ENCODE measurements around the gene CYBRD1.
"Not testable (repeated sequence)": the region's sequence is repeated elsewhere in the genome, so short reads cannot be mapped to it uniquely, and the experiment has no call there.

Gene CYBRD1

GRCh38 chr2:171521361-171522051 lies 768 bp upstream of the CYBRD1 start:
- peak overlapping the region; percentile 72 for H3K9ac ChIP-seq (ENCODE audit: low read length)
- peaks cover 9% of the 10 kb centered on the region for H3K27me3 ChIP-seq (ENCODE audit: control insufficient read depth, insufficient read depth, low read length)
- peaks cover 23% of the 10 kb centered on the region for H3K4me1 ChIP-seq (ENCODE audit: control insufficient read depth, insufficient read depth, low read length)
- no peaks in the 10 kb centered on the region for H3K36me3 ChIP-seq (ENCODE audit: control insufficient read depth, insufficient read depth, low read length)
- no peak overlapping the region for H3K4me3 ChIP-seq (ENCODE audit: low read length)
- no peaks in the 10 kb centered on the region for H3K9me3 ChIP-seq (ENCODE audit: control insufficient read depth, low read length)

GRCh38 chr2:171522788-171523087 lies 464 bp downstream of the CYBRD1 start:
- H3K27me3 ChIP-seq (ENCODE audit: control insufficient read depth, insufficient read depth, low read length), result peaks cover 9% of the 10 kb centered on the region
- no peaks in the 10 kb centered on the region for H3K9me3 ChIP-seq (ENCODE audit: control insufficient read depth, low read length)
- peak overlapping the region; percentile 72 for H3K9ac ChIP-seq (ENCODE audit: low read length)

GRCh38 chr2:171523088-171524017 lies 1.1 kb downstream of the CYBRD1 start:
- Histone ChIP-seq H3K36me3 (ENCODE audit: control insufficient read depth, insufficient read depth, low read length) (no peaks in the 10 kb centered on the region), H3K4me1 (ENCODE audit: control insufficient read depth, insufficient read depth, low read length) (peaks cover 23% of the 10 kb centered on the region), H3K9me3 (ENCODE audit: control insufficient read depth, low read length) (no peaks in the 10 kb centered on the region), H3K4me3 (ENCODE audit: low read length) (peak overlapping the region; percentile 66), H3K9ac (ENCODE audit: low read length) (peak overlapping the region; percentile 54), H3K27me3 (ENCODE audit: control insufficient read depth, insufficient read depth, low read length) (peaks cover 9% of the 10 kb centered on the region)

More at GRCh38 chr2:171522788-171523087, 464 bp downstream of the CYBRD1 start:
- Histone ChIP-seq H3K4me1 (ENCODE audit: control insufficient read depth, insufficient read depth, low read length) (peaks cover 23% of the 10 kb centered on the region), H3K4me3 (ENCODE audit: low read length) (peak overlapping the region; percentile 66), H3K36me3 (ENCODE audit: control insufficient read depth, insufficient read depth, low read length) (no peaks in the 10 kb centered on the region)

GRCh38 chr2:171524018-171524401 lies 1.7 kb downstream of the CYBRD1 start:
- peaks cover 23% of the 10 kb centered on the region for H3K4me1 ChIP-seq (ENCODE audit: control insufficient read depth, insufficient read depth, low read length)
- H3K27me3 ChIP-seq (ENCODE audit: control insufficient read depth, insufficient read depth, low read length), result peaks cover 9% of the 10 kb centered on the region
- no peak overlapping the region for H3K4me3 ChIP-seq (ENCODE audit: low read length)
- no peaks in the 10 kb centered on the region for H3K36me3 ChIP-seq (ENCODE audit: control insufficient read depth, insufficient read depth, low read length)
- H3K9me3 ChIP-seq (ENCODE audit: control insufficient read depth, low read length), result no peaks in the 10 kb centered on the region
- peak overlapping the region; percentile 54 for H3K9ac ChIP-seq (ENCODE audit: low read length)

- no peaks in the 10 kb centered on the region for H3K27me3 ChIP-seq (ENCODE audit: control insufficient read depth, insufficient read depth, low read length)
- H3K9ac ChIP-seq (ENCODE audit: low read length), result no peak overlapping the region
- no peaks in the 10 kb centered on the region for H3K36me3 ChIP-seq (ENCODE audit: control insufficient read depth, insufficient read depth, low read length)
- no peak overlapping the region for H3K4me3 ChIP-seq (ENCODE audit: low read length)
- H3K9me3 ChIP-seq (ENCODE audit: control insufficient read depth, low read length), result no peaks in the 10 kb centered on the region
- H3K4me1 ChIP-seq (ENCODE audit: control insufficient read depth, insufficient read depth, low read length), result no peaks in the 10 kb centered on the region
These were observed 7.6 kb downstream of the CYBRD1 start for GRCh38 chr2:171529914-171530313.

- H3K9me3 ChIP-seq (ENCODE audit: control insufficient read depth, low read length), result no peaks in the 10 kb centered on the region
- H3K4me1 ChIP-seq (ENCODE audit: control insufficient read depth, insufficient read depth, low read length), result no peaks in the 10 kb centered on the region
- H3K27me3 ChIP-seq (ENCODE audit: control insufficient read depth, insufficient read depth, low read length), result no peaks in the 10 kb centered on the region
- H3K36me3 ChIP-seq (ENCODE audit: control insufficient read depth, insufficient read depth, low read length), result no peaks in the 10 kb centered on the region
- H3K4me3 ChIP-seq (ENCODE audit: low read length), result no peak overlapping the region
- H3K9ac ChIP-seq (ENCODE audit: low read length), result no peak overlapping the region
These were observed 8.1 kb downstream of the CYBRD1 start for GRCh38 chr2:171530378-171530777.

- not testable (repeated sequence) for H3K4me3 ChIP-seq (ENCODE audit: low read length); H3K9me3 ChIP-seq (ENCODE audit: control insufficient read depth, low read length); H3K9ac ChIP-seq (ENCODE audit: low read length); H3K36me3 ChIP-seq (ENCODE audit: control insufficient read depth, insufficient read depth, low read length); H3K4me1 ChIP-seq (ENCODE audit: control insufficient read depth, insufficient read depth, low read length); H3K27me3 ChIP-seq (ENCODE audit: control insufficient read depth, insufficient read depth, low read length)
These were observed 8.6 kb downstream of the CYBRD1 start for GRCh38 chr2:171530859-171531258.

GRCh38 chr2:171531291-171531690 lies 9.0 kb downstream of the CYBRD1 start:
- no peaks in the 10 kb centered on the region for H3K36me3 ChIP-seq (ENCODE audit: control insufficient read depth, insufficient read depth, low read length)
- H3K4me3 ChIP-seq (ENCODE audit: low read length), result no peak overlapping the region
- H3K9me3 ChIP-seq (ENCODE audit: control insufficient read depth, low read length), result no peaks in the 10 kb centered on the region
- no peaks in the 10 kb centered on the region for H3K27me3 ChIP-seq (ENCODE audit: control insufficient read depth, insufficient read depth, low read length)
- no peak overlapping the region for H3K9ac ChIP-seq (ENCODE audit: low read length)
- H3K4me1 ChIP-seq (ENCODE audit: control insufficient read depth, insufficient read depth, low read length), result no peaks in the 10 kb centered on the region

GRCh38 chr2:171531836-171532450 lies 9.7 kb downstream of the CYBRD1 start:
- Histone ChIP-seq H3K27me3 (ENCODE audit: control insufficient read depth, insufficient read depth, low read length) (no peaks in the 10 kb centered on the region), H3K9ac (ENCODE audit: low read length) (no peak overlapping the region), H3K4me1 (ENCODE audit: control insufficient read depth, insufficient read depth, low read length) (no peaks in the 10 kb centered on the region), H3K36me3 (ENCODE audit: control insufficient read depth, insufficient read depth, low read length) (no peaks in the 10 kb centered on the region), H3K9me3 (ENCODE audit: control insufficient read depth, low read length) (no peaks in the 10 kb centered on the region), H3K4me3 (ENCODE audit: low read length) (no peak overlapping the region)

GRCh38 chr2:171533331-171533730 lies 11.1 kb downstream of the CYBRD1 start:
- H3K9me3 ChIP-seq (ENCODE audit: control insufficient read depth, low read length), result no peaks in the 10 kb centered on the region

GRCh38 chr2:171535528-171535927 lies 13.3 kb downstream of the CYBRD1 start:
- H3K4me1 ChIP-seq (ENCODE audit: control insufficient read depth, insufficient read depth, low read length); H3K9me3 ChIP-seq (ENCODE audit: control insufficient read depth, low read length); H3K27me3 ChIP-seq (ENCODE audit: control insufficient read depth, insufficient read depth, low read length); H3K36me3 ChIP-seq (ENCODE audit: control insufficient read depth, insufficient read depth, low read length); H3K4me3 ChIP-seq (ENCODE audit: low read length); H3K9ac ChIP-seq (ENCODE audit: low read length): not testable (repeated sequence)

More at GRCh38 chr2:171533331-171533730, 11.1 kb downstream of the CYBRD1 start:
- Histone ChIP-seq H3K4me3 (ENCODE audit: low read length) (no peak overlapping the region), H3K4me1 (ENCODE audit: control insufficient read depth, insufficient read depth, low read length) (no peaks in the 10 kb centered on the region), H3K9ac (ENCODE audit: low read length) (no peak overlapping the region), H3K36me3 (ENCODE audit: control insufficient read depth, insufficient read depth, low read length) (no peaks in the 10 kb centered on the region), H3K27me3 (ENCODE audit: control insufficient read depth, insufficient read depth, low read length) (no peaks in the 10 kb centered on the region)

- no peaks in the 10 kb centered on the region for H3K36me3 ChIP-seq (ENCODE audit: control insufficient read depth, insufficient read depth, low read length)
- H3K27me3 ChIP-seq (ENCODE audit: control insufficient read depth, insufficient read depth, low read length), result no peaks in the 10 kb centered on the region
- H3K9ac ChIP-seq (ENCODE audit: low read length), result no peak overlapping the region
- H3K4me3 ChIP-seq (ENCODE audit: low read length), result no peak overlapping the region
- H3K9me3 ChIP-seq (ENCODE audit: control insufficient read depth, low read length), result no peaks in the 10 kb centered on the region
- no peaks in the 10 kb centered on the region for H3K4me1 ChIP-seq (ENCODE audit: control insufficient read depth, insufficient read depth, low read length)
These were observed 18.2 kb downstream of the CYBRD1 start for GRCh38 chr2:171540437-171540836.

All from mucosa of stomach (tissue), 1 donor.